Upper lobe of right lung (tissue), 1 donor: ENCODE results near the gene AK8. TPM values are rescaled to one million over a fixed set of nuclear protein-coding genes. Genes with fewer than 3 reads are reported as not detected.

Experiments used
- ATAC-seq: fragments of 200-7000 bp; cut with Tn5 transposase; one replicate; pipeline ENCODE4 v1.9.1; 2020; ENCODE audit warnings: mild to moderate bottlenecking, moderate library complexity
- DNase-seq: peaks from one replicate; pipeline ENCODE4 v3.0.0-alpha.2; 2020
- H3K27ac ChIP-seq: fragments of 200-600 bp; one replicate; pipeline ENCODE4 v1.8.0; 2022
- H3K27me3 ChIP-seq: fragments of 200-600 bp; one replicate; pipeline ENCODE4 v1.8.0; 2022; ENCODE audit warnings: mild to moderate bottlenecking
- H3K36me3 ChIP-seq: fragments of 200-600 bp; one replicate; pipeline ENCODE4 v1.8.0; 2022
- H3K4me1 ChIP-seq: fragments of 200-600 bp; one replicate; pipeline ENCODE4 v1.8.0; 2022
- H3K4me3 ChIP-seq: fragments of 200-600 bp; one replicate; pipeline ENCODE4 v1.8.0; 2022; ENCODE audit warnings: mild to moderate bottlenecking
- H3K9me3 ChIP-seq: fragments of 200-600 bp; one replicate; pipeline ENCODE4 v1.8.0; 2022
- intact Hi-C: fragments of 100-400 bp; cut with DNase I; formaldehyde crosslinking; loops from one replicate; pipeline ENCODE4 v1.11.0; 2022
- total RNA-seq: library from RNA; stranded (reverse); fragmentation: NEBNext Ultra II Directional; extraction: Animal tissue kit (Norgen Biotek cat#: 25700); gene quantifications from one replicate; pipeline ENCODE4 v1.2.1, GENCODE V29; 2021
- TF ChIP-seq, protein P1 (sequence below): fragments of 200-600 bp; IDR thresholded peaks from one replicate; pipeline ENCODE4 v1.8.0; 2022; ENCODE audit warnings: antibody characterized with exemption
- donor health status: DM: no; HTN: yes; CAD: no; lungs with severe emphysema.

The AK8 gene
- total RNA-seq, 1 donor from 2014 or later = 0.55 TPM

DNA sequence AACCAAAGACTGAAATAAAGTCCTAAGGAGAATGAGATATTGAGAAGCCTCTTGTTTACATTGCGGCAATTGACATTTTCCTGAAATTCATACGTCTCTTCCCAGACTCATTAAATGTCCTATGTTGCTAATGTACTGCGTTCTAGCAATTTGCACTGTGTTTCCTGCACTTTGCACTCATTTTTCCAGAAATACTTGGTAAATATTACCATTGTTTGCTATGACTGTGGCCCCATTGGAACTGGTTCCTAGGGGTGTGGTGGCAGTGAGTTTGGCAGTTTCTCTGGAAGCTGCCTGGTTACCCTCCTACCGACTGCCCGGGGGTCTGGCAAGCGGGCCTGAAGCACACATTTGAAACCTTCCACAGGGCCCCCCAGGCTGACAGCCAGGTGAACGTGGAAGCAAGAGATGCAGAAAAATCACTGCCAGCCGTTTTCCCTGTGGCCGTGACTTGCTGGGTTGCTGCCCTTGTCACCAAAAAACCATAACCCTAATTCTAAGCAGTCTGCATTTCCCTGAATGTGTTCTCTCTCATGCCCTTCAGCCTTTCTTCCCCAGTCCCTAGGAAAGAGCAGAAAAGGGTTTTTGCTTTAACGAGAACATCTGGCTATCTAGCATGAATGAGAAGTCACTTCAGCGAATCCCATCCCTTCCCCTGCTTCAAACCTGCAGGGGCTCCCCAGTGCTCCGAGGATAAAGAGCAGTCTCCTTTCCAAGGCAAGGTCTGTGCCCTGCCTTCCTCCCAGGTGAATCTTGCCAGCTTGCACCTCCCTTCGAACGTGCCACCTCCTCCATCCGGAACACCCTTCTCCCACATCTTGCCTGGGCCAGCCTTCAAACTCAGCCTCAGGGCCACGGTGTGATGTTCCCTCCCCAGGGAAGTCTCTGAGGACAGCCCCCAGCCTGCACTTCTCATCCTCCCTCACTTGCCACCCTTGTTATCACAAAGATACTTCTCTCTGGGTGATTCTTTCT is 84.2 kb downstream of the AK8 start:
- H3K36me3 ChIP-seq = no peaks in the 10 kb centered on the region
- intact Hi-C loops = no loop called here
- H3K9me3 ChIP-seq = no peaks in the 10 kb centered on the region
- TF ChIP-seq, protein P1, sequence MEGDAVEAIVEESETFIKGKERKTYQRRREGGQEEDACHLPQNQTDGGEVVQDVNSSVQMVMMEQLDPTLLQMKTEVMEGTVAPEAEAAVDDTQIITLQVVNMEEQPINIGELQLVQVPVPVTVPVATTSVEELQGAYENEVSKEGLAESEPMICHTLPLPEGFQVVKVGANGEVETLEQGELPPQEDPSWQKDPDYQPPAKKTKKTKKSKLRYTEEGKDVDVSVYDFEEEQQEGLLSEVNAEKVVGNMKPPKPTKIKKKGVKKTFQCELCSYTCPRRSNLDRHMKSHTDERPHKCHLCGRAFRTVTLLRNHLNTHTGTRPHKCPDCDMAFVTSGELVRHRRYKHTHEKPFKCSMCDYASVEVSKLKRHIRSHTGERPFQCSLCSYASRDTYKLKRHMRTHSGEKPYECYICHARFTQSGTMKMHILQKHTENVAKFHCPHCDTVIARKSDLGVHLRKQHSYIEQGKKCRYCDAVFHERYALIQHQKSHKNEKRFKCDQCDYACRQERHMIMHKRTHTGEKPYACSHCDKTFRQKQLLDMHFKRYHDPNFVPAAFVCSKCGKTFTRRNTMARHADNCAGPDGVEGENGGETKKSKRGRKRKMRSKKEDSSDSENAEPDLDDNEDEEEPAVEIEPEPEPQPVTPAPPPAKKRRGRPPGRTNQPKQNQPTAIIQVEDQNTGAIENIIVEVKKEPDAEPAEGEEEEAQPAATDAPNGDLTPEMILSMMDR = no peak
- H3K27me3 ChIP-seq = no peaks in the 10 kb centered on the region
- DNase-seq (no peak), ATAC-seq (no peak)
- H3K27ac ChIP-seq = no peak overlapping the region
- H3K4me3 ChIP-seq = no peak overlapping the region
- no peaks in the 10 kb centered on the region for H3K4me1 ChIP-seq

DNA sequence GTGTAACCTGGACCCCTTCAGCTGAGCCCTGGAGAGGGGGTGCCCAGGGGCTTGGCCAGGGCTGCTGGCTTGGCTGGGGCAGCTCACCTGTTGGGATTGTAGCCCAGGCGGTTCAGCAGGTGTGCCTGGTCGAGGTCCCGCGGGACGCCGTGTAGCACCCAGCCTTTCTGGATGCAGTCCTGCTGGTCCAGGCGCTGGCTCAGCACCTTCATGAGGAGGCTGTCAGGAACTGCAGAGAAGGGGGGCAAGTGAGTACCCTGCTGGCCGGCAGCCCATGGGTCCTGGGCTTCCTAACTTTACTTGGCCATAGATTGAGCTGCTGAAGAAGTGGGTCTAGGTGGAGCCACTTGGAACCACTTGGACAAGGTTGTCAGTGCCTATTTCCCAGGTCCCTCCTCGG is 85.5 kb downstream of the AK8 start:
- H3K4me1 ChIP-seq = no peaks in the 10 kb centered on the region
- H3K27me3 ChIP-seq = no peaks in the 10 kb centered on the region
- TF ChIP-seq, protein P1 = no peak
- H3K4me3 ChIP-seq = no peak overlapping the region
- DNase-seq = no peak
- no peaks in the 10 kb centered on the region for H3K9me3 ChIP-seq
- H3K27ac ChIP-seq = no peak overlapping the region
- ATAC-seq = no peak
- no peaks in the 10 kb centered on the region for H3K36me3 ChIP-seq
- intact Hi-C loops = no loop called here

DNA sequence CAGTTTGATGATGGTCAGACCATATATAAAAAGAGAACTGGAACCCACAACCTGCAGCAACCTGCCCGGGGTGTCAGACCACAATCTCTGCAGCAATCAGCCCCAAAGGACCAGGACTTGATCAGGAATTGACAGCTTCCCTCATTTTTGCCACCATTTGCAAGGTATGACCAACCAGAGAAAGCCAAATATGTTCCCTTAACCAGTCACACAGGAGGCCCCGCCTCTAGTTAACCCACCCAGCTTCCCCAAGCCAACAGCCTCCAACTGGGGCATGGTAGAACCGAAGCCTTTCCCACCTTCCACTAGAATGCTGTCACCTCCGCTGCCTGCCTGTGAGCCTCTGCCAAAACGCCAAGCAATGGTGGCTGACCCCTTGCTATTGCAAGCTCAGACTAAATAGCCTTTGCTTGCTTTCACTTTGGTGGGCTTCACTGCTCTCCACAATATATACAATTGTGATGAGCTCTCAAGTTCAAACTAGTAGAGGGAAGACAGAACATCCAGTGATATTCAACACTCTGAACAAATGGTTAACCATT is 86.3 kb downstream of the AK8 start:
- intact Hi-C loops = no loop called here
- Histone ChIP-seq H3K27me3 (no peaks in the 10 kb centered on the region), H3K4me3 (no peak overlapping the region), H3K27ac (no peak overlapping the region), H3K36me3 (no peaks in the 10 kb centered on the region), H3K9me3 (no peaks in the 10 kb centered on the region), H3K4me1 (no peaks in the 10 kb centered on the region)
- ATAC-seq = no peak
- no peak for DNase-seq
- TF ChIP-seq, protein P1 = no peak

DNA sequence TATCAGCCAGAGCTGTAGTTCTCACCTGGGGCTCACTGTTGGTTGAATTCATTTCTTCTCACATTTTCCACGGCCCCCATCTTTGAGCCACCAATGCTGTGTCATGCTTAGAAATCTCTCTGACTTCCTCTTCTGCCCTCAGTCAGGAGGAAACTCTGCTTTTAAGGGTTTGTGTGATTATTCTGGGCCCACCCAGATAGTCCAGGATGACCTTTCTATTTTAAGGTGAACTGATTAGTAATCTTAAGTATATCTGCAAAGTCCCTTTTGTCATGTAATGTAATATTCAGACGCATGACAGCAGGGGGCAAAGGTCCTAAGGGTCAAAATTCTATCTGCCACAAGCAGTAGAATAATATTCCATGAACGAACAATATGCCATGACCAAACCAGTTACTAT is 88.4 kb downstream of the AK8 start:
- no peaks in the 10 kb centered on the region for H3K9me3 ChIP-seq
- H3K4me1 ChIP-seq = no peaks in the 10 kb centered on the region
- no peaks in the 10 kb centered on the region for H3K36me3 ChIP-seq
- intact Hi-C loops = no loop called here
- DNase-seq = no peak
- TF ChIP-seq, protein P1 = no peak
- H3K4me3 ChIP-seq = no peak overlapping the region
- ATAC-seq = no peak
- H3K27me3 ChIP-seq = no peaks in the 10 kb centered on the region
- H3K27ac ChIP-seq = no peak overlapping the region

DNA sequence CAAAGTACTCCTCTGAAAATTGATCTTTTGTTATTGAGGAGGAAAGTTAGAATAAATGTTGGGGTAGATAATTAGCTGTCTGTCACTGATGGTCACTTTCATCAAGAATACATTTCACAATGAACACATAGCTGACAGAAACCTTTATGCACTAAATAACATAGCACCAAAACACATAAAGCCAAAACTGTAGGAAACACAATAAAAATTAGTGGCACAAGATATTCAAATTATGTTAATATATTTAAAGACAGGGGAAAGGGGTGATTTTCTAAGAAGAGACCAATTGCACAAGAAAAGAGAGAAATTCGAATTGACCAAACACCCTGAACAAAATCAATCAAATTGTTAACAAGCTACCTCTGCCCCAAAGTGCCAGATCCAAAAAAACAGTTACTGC is 89.7 kb downstream of the AK8 start:
- no peak overlapping the region for H3K27ac ChIP-seq
- intact Hi-C loops = no loop called here
- H3K4me3 ChIP-seq = no peak overlapping the region
- DNase-seq = no peak
- no peaks in the 10 kb centered on the region for H3K36me3 ChIP-seq
- TF ChIP-seq, protein P1 = no peak
- H3K27me3 ChIP-seq = no peaks in the 10 kb centered on the region
- no peaks in the 10 kb centered on the region for H3K4me1 ChIP-seq
- H3K9me3 ChIP-seq = no peaks in the 10 kb centered on the region
- no peak for ATAC-seq
